Stomach (tissue), 9 donors: ENCODE measurements around the gene PARD3. TPM values are rescaled to one million over a fixed set of nuclear protein-coding genes. Genes with fewer than 3 reads are reported as not detected.
"Not testable (repeated sequence)": the region's sequence is repeated elsewhere in the genome, so short reads cannot be mapped to it uniquely, and the experiment has no call there.

ENCODE experiments used
- DNase-seq, 2 donors: peaks; one replicate each; pipeline versions ENCODE4 v3.0.0 to v3.0.0-alpha.2; 2013 to 2019
- H3K27ac ChIP-seq, 5 donors: fragments of 200-600 bp in 4 of 5; sonication (generic) in 4 of 5; one replicate each; pipeline ENCODE4 v1.5.1; 2013 to 2019; ENCODE audit warnings: mild to moderate bottlenecking in 1 of 5, moderate library complexity in 1 of 5
- H3K27me3 ChIP-seq, 3 donors: fragments of 200-600 bp; sonication (generic); one replicate each; pipeline ENCODE4 v1.5.1; 2017 to 2019; ENCODE audit warnings: mixed run types in 1 of 3
- H3K36me3 ChIP-seq, 4 donors: fragments of 200-600 bp; sonication (generic); 1 replicate in 3 of 4; 2 replicates in 1 of 4; pipeline ENCODE4 v1.5.1; 2016 to 2019
- H3K4me1 ChIP-seq, 4 donors: fragments of 200-600 bp; sonication (generic); one replicate each; pipeline ENCODE4 v1.5.1; 2016 to 2019
- H3K4me3 ChIP-seq, 4 donors: fragments of 200-600 bp; sonication (generic) in 3 of 4; one replicate each; pipeline ENCODE4 v1.5.1; 2016 to 2019; ENCODE audit warnings: mild to moderate bottlenecking in 1 of 4
- H3K9me3 ChIP-seq, 4 donors: fragments of 200-600 bp; sonication (generic); one replicate each; pipeline ENCODE4 v1.5.1; 2016 to 2019
- CTCF ChIP-seq, 7 experiments: fragments of 450-650 bp in 4 of 7; fragments of 200-600 bp in 3 of 7; sonication (generic) in 3 of 7; IDR thresholded peaks; one replicate each; pipeline ENCODE4 v1.5.1; 2016 to 2019; ENCODE audit warnings: antibody characterized with exemption in 7 of 7, control low read depth in 2 of 7, mild to moderate bottlenecking in 1 of 7
- EP300 ChIP-seq: sonication (generic); formaldehyde crosslinking; IDR thresholded peaks from one replicate; pipeline ENCODE4 v1.6.1; 2017; ENCODE audit warnings: antibody characterized with exemption
- POLR2A ChIP-seq, 4 donors: fragments of 450-650 bp; IDR thresholded peaks; one replicate each; pipeline ENCODE4 v1.6.1; 2016; ENCODE audit warnings: antibody characterized with exemption in 4 of 4, control low read depth in 2 of 4, mild to moderate bottlenecking in 1 of 4, moderate library complexity in 1 of 4
- POLR2AphosphoS5 ChIP-seq, 3 donors: sonication (generic); formaldehyde crosslinking; IDR thresholded peaks; one replicate each; pipeline ENCODE4 v1.6.1; 2016; ENCODE audit warnings: antibody characterized with exemption in 3 of 3
- WGBS, 5 donors: extraction: QIAGEN DNeasy Blood & Tissue Kit in 3 of 5; methylation state at CpG; one replicate each; pipeline versions ENCODE4 v1.1.5 to v1.1.7; 2013 to 2018; 5-methylcytosine and 5-hydroxymethylcytosine counted together
- intact Hi-C: fragments of 100-400 bp; cut with DNase I; formaldehyde crosslinking; loops from one replicate; pipeline ENCODE4 v1.15.1; 2023; ENCODE audit warnings: low total_unique reads
- polyA plus RNA-seq, 3 donors: library from polyadenylated mRNA; stranded (reverse); fragments of 200-250 nt; gene quantifications; one replicate each; pipeline ENCODE4 v1.2.3, GENCODE V29; 2013
- total RNA-seq, 5 donors: library from RNA; depleted of rRNA; stranded (reverse); fragments of >200 nt; gene quantifications; one replicate each; pipeline versions ENCODE4 v1.1.0 to v1.2.3, GENCODE V29; 2014 to 2016
- donor health status: healthy with polysubstance abuse.
- donor health status: Bipolar disorder and iron deficiency.
- donor health status: healthy.

The PARD3 gene
- total and polyA plus RNA-seq, 8 donors = 13.7 to 118 (median 31.8) TPM

- Histone ChIP-seq H3K36me3 (no peaks in the 10 kb centered on the region), H3K9me3 (no peaks in the 10 kb centered on the region), H3K27ac (peak overlapping the region in 2 of 5 donors; percentile 10 to 55), H3K4me1 (peaks cover 21 to 74% (median 46%) of the 10 kb centered on the region in 4 donors), H3K27me3 (no peaks in the 10 kb centered on the region), H3K4me3 (no peak overlapping the region)
- no peak for DNase-seq
- 46 to 73% (median 65%) methylated on average over 3 of the region's 3 CpGs for WGBS, 5 donors
- no peak for TF ChIP-seq POLR2AphosphoS5 (IDR thresholded peaks at IDR 0.05)
- no peak for TF ChIP-seq POLR2A (IDR thresholded peaks at IDR 0.05)
- TF ChIP-seq CTCF (IDR thresholded peaks at IDR 0.05) = no peak
- TF ChIP-seq EP300 = no peak
- intact Hi-C loops = no loop called here
These were observed 103.6 kb downstream of the PARD3 start for GRCh38 chr10:34711500-34711899.

GRCh38 chr10:34710391-34710751 is 104.7 kb downstream of the PARD3 start:
- Histone ChIP-seq H3K9me3 (no peaks in the 10 kb centered on the region), H3K4me1 (peaks cover 31 to 76% (median 50%) of the 10 kb centered on the region in 4 donors), H3K4me3 (no peak overlapping the region), H3K27ac (peak overlapping the region in 1 of 5 donors; percentile 37), H3K27me3 (no peaks in the 10 kb centered on the region), H3K36me3 (no peaks in the 10 kb centered on the region)
- intact Hi-C loops = no loop called here
- no peak for DNase-seq
- WGBS, 5 donors = 58 to 93% (median 74%) methylated on average over 4 of the region's 4 CpGs
- TF ChIP-seq POLR2AphosphoS5 (IDR thresholded peaks at IDR 0.05) (no peak), CTCF (IDR thresholded peaks at IDR 0.05) (no peak), POLR2A (IDR thresholded peaks at IDR 0.05) (no peak), EP300 (no peak)

GRCh38 chr10:34709637-34710390 is 105.3 kb downstream of the PARD3 start:
- no peak overlapping the region for H3K4me3 ChIP-seq
- WGBS, 5 donors = 68 to 83% (median 79%) methylated on average over 8 of the region's 8 CpGs
- peak overlapping the region in 1 of 5 donors; percentile 24 for H3K27ac ChIP-seq
- no peaks in the 10 kb centered on the region for H3K9me3 ChIP-seq
- no peak for DNase-seq
- intact Hi-C loops = no loop called here
- TF ChIP-seq POLR2A (IDR thresholded peaks at IDR 0.05) = no peak
- TF ChIP-seq EP300 = no peak
- no peak for TF ChIP-seq CTCF (IDR thresholded peaks at IDR 0.05)
- TF ChIP-seq POLR2AphosphoS5 (IDR thresholded peaks at IDR 0.05) = no peak
- peaks cover 32 to 77% (median 52%) of the 10 kb centered on the region in 4 donors for H3K4me1 ChIP-seq
- H3K36me3 ChIP-seq = no peaks in the 10 kb centered on the region
- H3K27me3 ChIP-seq = no peaks in the 10 kb centered on the region

GRCh38 chr10:34707656-34708055 is 107.4 kb downstream of the PARD3 start:
- Histone ChIP-seq H3K36me3 (no peaks in the 10 kb centered on the region), H3K27me3 (no peaks in the 10 kb centered on the region), H3K4me3 (no peak overlapping the region), H3K4me1 (peaks cover 16 to 71% (median 45%) of the 10 kb centered on the region in 4 donors), H3K9me3 (no peaks in the 10 kb centered on the region), H3K27ac (peak overlapping the region in 1 of 5 donors; percentile 46)
- TF ChIP-seq CTCF (IDR thresholded peaks at IDR 0.05) = no peak
- intact Hi-C loops = no loop called here
- WGBS, 5 donors = 75 to 89% (median 83%) methylated on average over 1 of the region's 1 CpG
- peak in 1 of 2 donors; percentile 29 for DNase-seq

GRCh38 chr10:34706992-34707391 is 108.1 kb downstream of the PARD3 start:
- H3K9me3 ChIP-seq, H3K4me3 ChIP-seq, H3K27ac ChIP-seq, DNase-seq, intact Hi-C loops, H3K27me3 ChIP-seq, H3K36me3 ChIP-seq: not testable (repeated sequence)
- WGBS, 5 donors = 93 to 100% (median 99%) methylated on average over 4 of the region's 4 CpGs
- peaks cover 19 to 72% (median 46%) of the 10 kb centered on the region in 4 donors for H3K4me1 ChIP-seq
